ENCODE results near the gene EIF4ENIF1.
"Not testable (repeated sequence)": the region's sequence is repeated elsewhere in the genome, so short reads cannot be mapped to it uniquely, and the experiment has no call there.

Gene EIF4ENIF1

GRCh38 chr22:31436132-31436531 lies 53.5 kb downstream of the EIF4ENIF1 start:
- no peak for TF ChIP-seq CTCF (IDR thresholded peaks at IDR 0.05; ENCODE audit: low read depth, low read length, missing control alignments)
- peak; percentile 24 for DNase-seq (ENCODE audit: low read depth)
- in situ Hi-C loops (cut with HindIII; ENCODE audit: low sequenced_read_pairs) = no loop called here
- H3K4me3 ChIP-seq (ENCODE audit: low read depth, low read length) = no peak overlapping the region

- TF ChIP-seq CTCF (IDR thresholded peaks at IDR 0.05; ENCODE audit: low read depth, low read length, missing control alignments) = no peak
- H3K4me3 ChIP-seq (ENCODE audit: low read depth, low read length) = no peak overlapping the region
- in situ Hi-C loops (cut with HindIII; ENCODE audit: low sequenced_read_pairs) = no loop called here
- DNase-seq (ENCODE audit: low read depth) = no peak
These were observed 57.7 kb downstream of the EIF4ENIF1 start for GRCh38 chr22:31431950-31432349.

- in situ Hi-C loops (cut with HindIII; ENCODE audit: low sequenced_read_pairs) = no loop called here
- no peak for DNase-seq (ENCODE audit: low read depth)
- H3K4me3 ChIP-seq (ENCODE audit: low read depth, low read length) = no peak overlapping the region
- no peak for TF ChIP-seq CTCF (IDR thresholded peaks at IDR 0.05; ENCODE audit: low read depth, low read length, missing control alignments)
These were observed 64.2 kb downstream of the EIF4ENIF1 start for GRCh38 chr22:31425331-31426050.

GRCh38 chr22:31402350-31402749 lies 87.3 kb downstream of the EIF4ENIF1 start:
- in situ Hi-C loops (cut with HindIII; ENCODE audit: low sequenced_read_pairs); H3K4me3 ChIP-seq (ENCODE audit: low read depth, low read length); DNase-seq (ENCODE audit: low read depth): not testable (repeated sequence)

GRCh38 chr22:31400023-31400397 lies 89.6 kb downstream of the EIF4ENIF1 start:
- in situ Hi-C loops (cut with HindIII; ENCODE audit: low sequenced_read_pairs) = no loop called here
- no peak for DNase-seq (ENCODE audit: low read depth)
- TF ChIP-seq CTCF (IDR thresholded peaks at IDR 0.05; ENCODE audit: low read depth, low read length, missing control alignments) = no peak
- H3K4me3 ChIP-seq (ENCODE audit: low read depth, low read length) = peak overlapping the region; percentile 59

GRCh38 chr22:31399211-31400022 lies 90.2 kb downstream of the EIF4ENIF1 start, which contains the start of gene DRG1:
Gene DRG1, plus strand, starts transcription at chr22:31399604. Its CDS starts 80 bp downstream, at chr22:31399684.
- H3K4me3 ChIP-seq (ENCODE audit: low read depth, low read length) = peak within 1 kb of the TSS; percentile 59
- in situ Hi-C loops (cut with HindIII; ENCODE audit: low sequenced_read_pairs) = loop anchor here (5.0 kb wide), 1 partner anchor 42 kb away; no protein-coding TSS in a partner anchor
- no peak for TF ChIP-seq CTCF (IDR thresholded peaks at IDR 0.05; ENCODE audit: low read depth, low read length, missing control alignments)
- DNase-seq (ENCODE audit: low read depth) = peak; percentile 81

GRCh38 chr22:31398231-31398630 lies 91.4 kb downstream of the EIF4ENIF1 start:
- DNase-seq (ENCODE audit: low read depth) = peak; percentile 4
- no peak overlapping the region for H3K4me3 ChIP-seq (ENCODE audit: low read depth, low read length)
- no peak for TF ChIP-seq CTCF (IDR thresholded peaks at IDR 0.05; ENCODE audit: low read depth, low read length, missing control alignments)
- in situ Hi-C loops (cut with HindIII; ENCODE audit: low sequenced_read_pairs) = loop anchor here (5.0 kb wide), 1 partner anchor 41 kb away; no protein-coding TSS in a partner anchor
